GM12878 (cell line): ENCODE data around the gene PSME3IP1. TPM values are rescaled to one million over a fixed set of nuclear protein-coding genes. Genes with fewer than 3 reads are reported as not detected.

Experiments used
- ATAC-seq: fragments of 200-7000 bp; cut with Tn5 transposase; 3 replicates; pipeline ENCODE4 v1.9.1; 2020; ENCODE audit warnings: mild to moderate bottlenecking, moderate library complexity
- BruUV-seq: library from RNA; stranded (reverse); fragments of 400-500 nt; replicated peaks from 2 replicates; lab custom pipeline; 2021; lab: Mats Ljungman, UMichigan
- CTCF ChIA-PET: fragments of 300-600 bp; sonication (Branson Sonifier 250); formaldehyde crosslinking; extraction: SDS; loops from one replicate; lab custom pipeline; 2021; ENCODE audit warnings: inconsistent platforms; lab: Yijun Ruan, JAX
- POLR2A ChIA-PET: fragments of 350-600 bp; formaldehyde crosslinking; extraction: SDS; loops from one replicate; lab custom pipeline; 2021; ENCODE audit warnings: inconsistent platforms; lab: Charles Lee
- RAD21 ChIA-PET: fragments of 300-600 bp; sonication (Branson Sonifier 250); formaldehyde crosslinking; loops from one replicate; lab custom pipeline; 2023; ENCODE audit warnings: antibody characterized with exemption; ENCODE audit not compliant: unreplicated experiment; lab: Charles Lee
- SMC1A ChIA-PET: fragments of 300-600 bp; sonication (Branson Sonifier 250); formaldehyde crosslinking; loops from one replicate; lab custom pipeline; 2023; ENCODE audit not compliant: unreplicated experiment, uncharacterized antibody; lab: Charles Lee
- DNase-seq: peaks from one replicate; pipeline ENCODE4 v3.0.0-alpha.2; 2011; ENCODE audit warnings: low read depth, low spot score
- FAIRE-seq: peaks from 3 replicates; lab custom pipeline; 2011; peaks lifted over from hg19 to GRCh38; lab: Jason Lieb, UNC
- H2AFZ ChIP-seq: 2 replicates; pipeline ENCODE4 v1.6.0; 2011; ENCODE audit warnings: low read depth, low read length, control low read depth; ENCODE audit not compliant: control insufficient read depth
- H3K27ac ChIP-seq: 2 replicates; pipeline ENCODE4 v1.5.1; 2011; ENCODE audit warnings: control low read depth; ENCODE audit not compliant: control insufficient read depth, insufficient read depth
- H3K27me3 ChIP-seq, 2 experiments: replicated peaks in 1 of 2; 2 replicates each; pipeline versions ENCODE4 v1.6.0 to v1.6.1; 2011; ENCODE audit warnings: low read length in 1 of 2; ENCODE audit not compliant: control insufficient read depth in 2 of 2, insufficient read depth in 2 of 2
- H3K36me3 ChIP-seq, 2 experiments: 2 replicates each; pipeline ENCODE4 v1.5.1; 2011; ENCODE audit warnings: low read length in 1 of 2; ENCODE audit not compliant: control insufficient read depth in 2 of 2, insufficient read depth in 2 of 2
- H3K4me1 ChIP-seq: 2 replicates; pipeline ENCODE4 v1.6.1; 2011; ENCODE audit warnings: mild to moderate bottlenecking, low read length, moderate library complexity, mixed read lengths; ENCODE audit not compliant: control insufficient read depth, insufficient read depth
- H3K4me2 ChIP-seq: 2 replicates; pipeline ENCODE4 v1.6.0; 2011; ENCODE audit warnings: control low read depth; ENCODE audit not compliant: control insufficient read depth, insufficient read depth
- H3K4me3 ChIP-seq: fragments of 200-600 bp; sonication (generic); 2 replicates; pipeline ENCODE4 v1.5.1; 2016
- H3K79me2 ChIP-seq: 2 replicates; pipeline ENCODE4 v1.6.0; 2011; ENCODE audit warnings: low read length; ENCODE audit not compliant: control insufficient read depth, insufficient read depth
- H3K9ac ChIP-seq: 2 replicates; pipeline ENCODE4 v1.8.0; 2011; ENCODE audit warnings: low read length, control low read depth, mixed read lengths; ENCODE audit not compliant: control insufficient read depth, insufficient read depth
- H3K9me3 ChIP-seq: replicated peaks from 3 replicates; pipeline ENCODE4 v1.5.1; 2011; ENCODE audit warnings: mild to moderate bottlenecking, low read length; ENCODE audit not compliant: control insufficient read depth, insufficient read depth
- H4K20me1 ChIP-seq: 2 replicates; pipeline ENCODE4 v1.6.0; 2011; ENCODE audit not compliant: control insufficient read depth, insufficient read depth
- BACH1 ChIP-seq: fragments of 450-650 bp; IDR thresholded peaks from 2 replicates; pipeline ENCODE4 v1.6.1; 2017; ENCODE audit warnings: mild to moderate bottlenecking, borderline replicate concordance
- BMI1 ChIP-seq: fragments of 450-650 bp; IDR thresholded peaks from 2 replicates; pipeline ENCODE4 v1.6.1; 2016; ENCODE audit warnings: mild to moderate bottlenecking, moderate library complexity, borderline replicate concordance
- CBX5 ChIP-seq: sonication (generic); IDR thresholded peaks from 2 replicates; pipeline ENCODE4 v1.6.1; 2016; ENCODE audit warnings: low read depth, moderate library complexity, mild to moderate bottlenecking, inconsistent platforms
- FOXM1 ChIP-seq: IDR thresholded peaks from 2 replicates; pipeline ENCODE4 v1.6.1; 2012; ENCODE audit warnings: low read depth, mild to moderate bottlenecking, inconsistent platforms, low read length, moderate library complexity
- IRF5 ChIP-seq: fragments of 450-650 bp; IDR thresholded peaks from 2 replicates; pipeline ENCODE4 v1.6.1; 2017; ENCODE audit warnings: borderline replicate concordance
- KAT2A ChIP-seq: conservative IDR thresholded peaks from 2 replicates; pipeline ENCODE4 v1.6.1; 2011; ENCODE audit warnings: low read depth, low read length; ENCODE audit not compliant: control insufficient read depth
- MEF2A ChIP-seq: IDR thresholded peaks from 2 replicates; pipeline ENCODE4 v1.6.1; 2011; ENCODE audit warnings: low read depth, mild to moderate bottlenecking, low read length, moderate library complexity; ENCODE audit not compliant: insufficient read depth
- MLLT1 ChIP-seq: fragments of 450-650 bp; IDR thresholded peaks from 2 replicates; pipeline ENCODE4 v1.6.1; 2016; ENCODE audit warnings: mild to moderate bottlenecking
- NBN ChIP-seq: fragments of 450-650 bp; IDR thresholded peaks from 2 replicates; pipeline ENCODE4 v1.6.1; 2016
- NFYA ChIP-seq: IDR thresholded peaks from 2 replicates; pipeline ENCODE4 v1.6.1; 2011; ENCODE audit warnings: low read depth, mild to moderate bottlenecking, low read length, improper control_type of control experiment, borderline replicate concordance
- NR2F1 ChIP-seq: fragments of 450-650 bp; conservative IDR thresholded peaks from 2 replicates; pipeline ENCODE4 v1.6.1; 2017; ENCODE audit warnings: mild to moderate bottlenecking
- NRF1 ChIP-seq: conservative IDR thresholded peaks from 2 replicates; pipeline ENCODE4 v1.6.1; 2011; ENCODE audit warnings: mild to moderate bottlenecking, low read depth, low read length, improper control_type of control experiment
- RB1 ChIP-seq: fragments of 450-650 bp; formaldehyde crosslinking; IDR thresholded peaks from 2 replicates; pipeline ENCODE4 v1.6.1; 2017; ENCODE audit warnings: mild to moderate bottlenecking, borderline replicate concordance
- TCF12 ChIP-seq: IDR thresholded peaks from 2 replicates; pipeline ENCODE4 v1.6.1; 2011; ENCODE audit warnings: low read depth, mild to moderate bottlenecking, low read length
- ZNF622 ChIP-seq: fragments of 450-650 bp; IDR thresholded peaks from 2 replicates; pipeline ENCODE4 v1.6.1; 2017; ENCODE audit warnings: mild to moderate bottlenecking, inconsistent platforms
- WGBS: methylation state at CpG from one replicate; pipeline ENCODE4 v1.1.6; 2016; ENCODE audit warnings: low lambda C conversion rate; ENCODE audit not compliant: insufficient replicate concordance, insufficient coverage; ENCODE audit errors: missing lambda C conversion rate; 5-methylcytosine and 5-hydroxymethylcytosine counted together
- in situ Hi-C: fragments of 300-500 bp; cut with MboI; formaldehyde crosslinking; loops from 9 replicates; pipeline ENCODE4 v1.14.3; 2018; ENCODE audit warnings: mixed read lengths
- intact Hi-C: fragments of 100-400 bp; cut with micrococcal nuclease; formaldehyde crosslinking; loops from one replicate; pipeline ENCODE4 v1.14.2; 2022; ENCODE audit not compliant: unreplicated experiment
- polyA plus RNA-seq, 11 experiments: library from polyadenylated mRNA; depleted of rRNA in 4 of 11; unstranded in 6 of 11; stranded (reverse) in 5 of 11; fragments of >200 nt; fragmentation: Nextera tagmentation in 4 of 11; fragmentation: Illumina TruSeq in 1 of 11; extraction: Ambion mirVana in 4 of 11; extraction: Trizol in 1 of 11; gene quantifications; 1 replicate in 1 of 11; 2 replicates in 10 of 11; pipeline versions ENCODE4 v1.2.1 to v1.2.3, GENCODE V29; 2011 to 2016; ENCODE audit warnings: inconsistent platforms in 2 of 11, missing spikeins in 2 of 11, low read depth in 1 of 11
- total RNA-seq, 4 experiments: library from RNA; depleted of rRNA in 3 of 4; stranded (reverse); fragments of >200 nt in 3 of 4; fragmentation: Illumina TruSeq in 1 of 4; extraction: Trizol in 1 of 4; gene quantifications; 2 replicates each; pipeline versions ENCODE4 v1.2.1 to v1.2.3, GENCODE V29; 2013 to 2021

The PSME3IP1 gene
- total and polyA plus RNA-seq, 10 of the 15 experiments (the other 5 are each of a cell fraction or from before 2014, with no cell fraction given): 67.9 to 174 (median 111) TPM

GRCh38 chr16:57156351-57156703 lies 29.5 kb downstream of the PSME3IP1 start:
- peaks cover 11 to 33% of the 10 kb centered on the region in 2 experiments for H3K36me3 ChIP-seq
- in situ Hi-C loops: no loop called here
- RAD21 ChIA-PET: no interaction called here
- H3K79me2 ChIP-seq: no peaks in the 10 kb centered on the region
- H4K20me1 ChIP-seq: no peaks in the 10 kb centered on the region
- DNase-seq: no peak
- no peak for FAIRE-seq
- BruUV-seq: no TSS peak
- CTCF ChIA-PET: interaction anchor here (1.9 kb wide), 1 partner anchor 63 kb away, joined by 5 read pairs; the partner anchor contains the start of gene CPNE2
- POLR2A ChIA-PET: no interaction called here
- no peak for ATAC-seq
- 100% methylated on average over 4 of the region's 4 CpGs for WGBS
- H3K4me3 ChIP-seq: no peak overlapping the region
- H3K9me3 ChIP-seq: no peaks in the 10 kb centered on the region
- H3K27ac ChIP-seq: no peak overlapping the region
- no peak for TF ChIP-seq ZNF622
- TF ChIP-seq BACH1: no peak
- no peak for TF ChIP-seq NBN
- no peak for TF ChIP-seq NRF1
- no peak for TF ChIP-seq FOXM1
- TF ChIP-seq CBX5: no peak
- TF ChIP-seq MLLT1: no peak
- no peak for TF ChIP-seq NR2F1
- no peak for TF ChIP-seq BMI1
- TF ChIP-seq MEF2A: no peak
- TF ChIP-seq RB1: no peak
- TF ChIP-seq NFYA: no peak
- no peak for TF ChIP-seq KAT2A
- no peak for TF ChIP-seq IRF5
- TF ChIP-seq TCF12: no peak
- no peak overlapping the region for H3K4me2 ChIP-seq
- SMC1A ChIA-PET: no interaction called here
- H3K4me1 ChIP-seq: no peaks in the 10 kb centered on the region
- H2AFZ ChIP-seq: no peak overlapping the region
- H3K9ac ChIP-seq: no peak overlapping the region
- intact Hi-C loops: no loop called here
- H3K27me3 ChIP-seq: no peaks in the 10 kb centered on the region
